ENCODE measurements around the gene PRIMA1.

The PRIMA1 gene

DNA sequence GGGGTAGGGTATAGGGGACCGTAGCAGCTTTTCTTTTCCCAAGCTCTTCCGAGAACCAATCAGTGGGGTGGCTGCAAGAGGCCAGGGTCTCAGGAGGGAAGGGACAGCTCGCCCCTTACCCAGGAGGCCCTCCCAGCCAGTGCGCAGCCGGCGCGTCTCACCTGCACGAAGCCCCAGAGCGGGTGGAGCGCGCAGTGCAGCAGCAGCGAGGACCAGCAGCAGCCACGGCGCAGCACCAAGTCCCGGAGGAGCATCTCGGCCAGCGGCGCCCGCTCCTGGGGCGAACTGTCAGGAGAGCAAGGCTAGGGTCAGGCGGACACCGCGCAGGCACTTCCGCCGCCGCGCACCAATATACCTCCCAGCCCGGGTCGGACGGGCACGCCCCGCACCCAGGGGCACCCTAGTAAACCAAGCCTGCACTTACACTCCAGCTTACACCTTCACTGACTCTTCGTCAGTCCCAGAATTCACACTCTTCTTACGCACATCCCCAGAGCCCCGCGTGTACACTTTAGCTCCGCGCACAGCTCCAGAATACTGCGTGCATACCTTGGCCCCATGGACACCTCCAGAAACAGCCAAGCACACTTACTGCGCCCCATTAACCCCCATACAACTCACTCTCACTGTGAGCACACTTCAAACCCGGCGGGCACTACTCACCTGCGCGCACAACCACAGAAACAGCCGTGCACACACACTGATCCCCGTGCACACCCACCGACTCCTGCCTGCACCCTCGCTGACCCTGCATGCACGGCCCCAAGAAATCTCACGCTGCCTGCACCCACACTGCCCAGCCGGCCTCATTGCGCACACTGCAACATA lies 606 bp downstream of the PRIMA1 start:
- H3K4me3 ChIP-seq (ENCODE audit: low read depth, low read length) = no peak overlapping the region
- TF ChIP-seq, protein P1, sequence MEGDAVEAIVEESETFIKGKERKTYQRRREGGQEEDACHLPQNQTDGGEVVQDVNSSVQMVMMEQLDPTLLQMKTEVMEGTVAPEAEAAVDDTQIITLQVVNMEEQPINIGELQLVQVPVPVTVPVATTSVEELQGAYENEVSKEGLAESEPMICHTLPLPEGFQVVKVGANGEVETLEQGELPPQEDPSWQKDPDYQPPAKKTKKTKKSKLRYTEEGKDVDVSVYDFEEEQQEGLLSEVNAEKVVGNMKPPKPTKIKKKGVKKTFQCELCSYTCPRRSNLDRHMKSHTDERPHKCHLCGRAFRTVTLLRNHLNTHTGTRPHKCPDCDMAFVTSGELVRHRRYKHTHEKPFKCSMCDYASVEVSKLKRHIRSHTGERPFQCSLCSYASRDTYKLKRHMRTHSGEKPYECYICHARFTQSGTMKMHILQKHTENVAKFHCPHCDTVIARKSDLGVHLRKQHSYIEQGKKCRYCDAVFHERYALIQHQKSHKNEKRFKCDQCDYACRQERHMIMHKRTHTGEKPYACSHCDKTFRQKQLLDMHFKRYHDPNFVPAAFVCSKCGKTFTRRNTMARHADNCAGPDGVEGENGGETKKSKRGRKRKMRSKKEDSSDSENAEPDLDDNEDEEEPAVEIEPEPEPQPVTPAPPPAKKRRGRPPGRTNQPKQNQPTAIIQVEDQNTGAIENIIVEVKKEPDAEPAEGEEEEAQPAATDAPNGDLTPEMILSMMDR (IDR thresholded peaks at IDR 0.05; ENCODE audit: borderline replicate concordance, insufficient read depth, low read depth, low read length) = no peak

GRCh38 chr14:93785423-93785822 lies 2.9 kb downstream of the PRIMA1 start:
- TF ChIP-seq, protein P1 (IDR thresholded peaks at IDR 0.05; ENCODE audit: borderline replicate concordance, insufficient read depth, low read depth, low read length) = no peak
- no peak overlapping the region for H3K4me3 ChIP-seq (ENCODE audit: low read depth, low read length)

DNA sequence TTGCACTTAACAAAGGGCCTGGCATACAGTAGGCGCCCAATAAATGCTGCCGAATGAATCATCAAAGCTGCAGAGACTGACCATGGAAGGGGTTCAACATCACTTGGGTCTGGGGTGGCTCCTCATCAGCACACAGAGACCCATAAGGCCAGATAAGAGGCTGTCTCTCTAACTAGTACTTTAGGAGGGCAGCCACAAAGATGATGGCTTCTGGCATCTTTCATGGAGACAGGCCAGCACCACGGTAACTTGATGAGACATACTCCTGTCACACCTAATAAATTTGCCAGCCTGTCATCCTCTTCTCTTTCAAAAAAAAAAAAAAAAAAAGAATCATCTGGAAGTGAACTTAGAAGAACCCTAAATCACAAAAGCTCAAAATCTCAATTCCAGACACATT lies 3.4 kb downstream of the PRIMA1 start:
- no peak overlapping the region for H3K4me3 ChIP-seq (ENCODE audit: low read depth, low read length)
- TF ChIP-seq, protein P1 (IDR thresholded peaks at IDR 0.05; ENCODE audit: borderline replicate concordance, insufficient read depth, low read depth, low read length) = no peak

GRCh38 chr14:93780813-93781400 lies 7.4 kb downstream of the PRIMA1 start:
- H3K4me3 ChIP-seq (ENCODE audit: low read depth, low read length) = no peak overlapping the region
- TF ChIP-seq, protein P1 (IDR thresholded peaks at IDR 0.05; ENCODE audit: borderline replicate concordance, insufficient read depth, low read depth, low read length) = no peak

GRCh38 chr14:93778856-93779629 lies 9.2 kb downstream of the PRIMA1 start:
- no peak overlapping the region for H3K4me3 ChIP-seq (ENCODE audit: low read depth, low read length)
- TF ChIP-seq, protein P1 (IDR thresholded peaks at IDR 0.05; ENCODE audit: borderline replicate concordance, insufficient read depth, low read depth, low read length) = no peak

DNA sequence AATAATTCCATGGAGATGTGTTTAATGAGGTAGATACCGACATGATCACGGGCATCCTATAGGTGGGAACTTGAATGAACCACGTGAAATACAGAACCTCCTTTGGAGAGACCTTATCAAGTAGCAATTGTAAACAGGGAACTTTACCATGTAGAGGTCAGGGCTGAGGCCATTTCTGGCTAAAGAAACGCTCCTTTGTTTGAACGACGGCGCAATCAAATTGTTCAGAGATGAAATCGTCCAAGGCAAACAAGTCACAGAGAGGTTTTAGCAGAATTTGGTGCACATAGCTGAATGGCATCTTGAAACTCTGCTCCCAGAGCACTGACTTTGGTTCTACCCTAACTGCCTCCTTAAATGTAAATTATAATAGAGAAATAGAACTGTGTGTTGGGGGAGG lies 9.8 kb downstream of the PRIMA1 start:
- no peak overlapping the region for H3K4me3 ChIP-seq (ENCODE audit: low read depth, low read length)
- TF ChIP-seq, protein P1 (IDR thresholded peaks at IDR 0.05; ENCODE audit: borderline replicate concordance, insufficient read depth, low read depth, low read length) = no peak
